Keratinocyte (primary cell): Measurements from ENCODE around the gene HGF. TPM values are rescaled to one million over a fixed set of nuclear protein-coding genes. Genes with fewer than 3 reads are reported as not detected.

ENCODE experiments used
- DNase-seq: peaks from one replicate; pipeline ENCODE4 v3.0.0-alpha.2; 2011; ENCODE audit warnings: low read depth, missing footprints, low spot score
- FAIRE-seq: peaks from 2 replicates; lab custom pipeline; 2011; peaks lifted over from hg19 to GRCh38; lab: Jason Lieb, UNC
- H2AFZ ChIP-seq: 2 replicates; pipeline ENCODE4 v1.6.0; 2012; ENCODE audit warnings: low read length, control low read depth, inconsistent platforms; ENCODE audit not compliant: control insufficient read depth
- H3K27ac ChIP-seq: 2 replicates; pipeline ENCODE4 v1.5.1; 2011; ENCODE audit warnings: low read length; ENCODE audit not compliant: control insufficient read depth, insufficient read depth
- H3K27me3 ChIP-seq: 3 replicates; pipeline ENCODE4 v1.6.0; 2011; ENCODE audit warnings: low read length; ENCODE audit not compliant: control insufficient read depth, insufficient read depth; ENCODE audit errors: extremely low read depth
- H3K36me3 ChIP-seq, 2 experiments: 2 replicates in 1 of 2; 3 replicates in 1 of 2; pipeline ENCODE4 v1.5.1; 2011; ENCODE audit warnings: low read length in 2 of 2, mild to moderate bottlenecking in 1 of 2; ENCODE audit not compliant: control insufficient read depth in 2 of 2, insufficient read depth in 2 of 2; ENCODE audit errors: extremely low read depth in 1 of 2
- H3K4me1 ChIP-seq: 3 replicates; pipeline ENCODE4 v1.5.1; 2011; ENCODE audit warnings: low read length; ENCODE audit not compliant: control insufficient read depth, insufficient read depth; ENCODE audit errors: extremely low read depth
- H3K4me2 ChIP-seq: 3 replicates; pipeline ENCODE4 v1.6.0; 2011; ENCODE audit warnings: low read depth, low read length; ENCODE audit not compliant: control insufficient read depth, insufficient read depth; ENCODE audit errors: extremely low read depth
- H3K4me3 ChIP-seq, 3 experiments: fragments of 200-600 bp in 1 of 3; sonication (generic) in 1 of 3; 2 replicates in 2 of 3; 3 replicates in 1 of 3; pipeline ENCODE4 v1.5.1; 2011 to 2016; ENCODE audit warnings: low read length in 3 of 3, mild to moderate bottlenecking in 3 of 3, control low read depth in 2 of 3, inconsistent platforms in 1 of 3, low read depth in 1 of 3, mixed read lengths in 1 of 3, mixed run types in 1 of 3, moderate library complexity in 1 of 3; ENCODE audit not compliant: control insufficient read depth in 2 of 3, insufficient read depth in 2 of 3; ENCODE audit errors: extremely low read depth in 1 of 3
- H3K79me2 ChIP-seq: 2 replicates; pipeline ENCODE4 v1.6.0; 2012; ENCODE audit warnings: low read length; ENCODE audit not compliant: control insufficient read depth, insufficient read depth
- H3K9ac ChIP-seq: 3 replicates; pipeline ENCODE4 v1.6.0; 2011; ENCODE audit warnings: low read length; ENCODE audit not compliant: control insufficient read depth, insufficient read depth; ENCODE audit errors: extremely low read depth
- H3K9me1 ChIP-seq: 3 replicates; pipeline ENCODE4 v1.6.0; 2011; ENCODE audit warnings: low read length; ENCODE audit not compliant: control insufficient read depth, insufficient read depth; ENCODE audit errors: extremely low read depth
- H3K9me3 ChIP-seq: 2 replicates; pipeline ENCODE4 v1.5.1; 2012; ENCODE audit warnings: low read depth, low read length; ENCODE audit not compliant: control insufficient read depth
- H4K20me1 ChIP-seq: 3 replicates; pipeline ENCODE4 v1.6.0; 2011; ENCODE audit warnings: low read length; ENCODE audit not compliant: control insufficient read depth, insufficient read depth; ENCODE audit errors: extremely low read depth
- EZH2 ChIP-seq: IDR thresholded peaks from one replicate; pipeline ENCODE4 v1.6.1; 2012; ENCODE audit warnings: inconsistent platforms, mild to moderate bottlenecking, low read length, moderate library complexity
- dilution Hi-C: fragments of 300-500 bp; cut with MboI; formaldehyde crosslinking; loops from one replicate; pipeline ENCODE4 v1.7.0; 2020; ENCODE audit warnings: low sequenced_read_pairs; ENCODE audit not compliant: extremely low pct_ligation_motif_present
- polyA plus RNA-seq, 5 experiments: library from polyadenylated mRNA; depleted of rRNA in 3 of 5; stranded (reverse) in 3 of 5; stranded (forward) in 1 of 5; unstranded in 1 of 5; fragments of >200 nt; gene quantifications; 1 replicate in 1 of 5; 2 replicates in 3 of 5; 3 replicates in 1 of 5; pipeline versions ENCODE4 v1.2.1 to v1.2.3, GENCODE V29; 2011 to 2012; ENCODE audit warnings: missing spikeins in 2 of 5, low read depth in 1 of 5, low replicate concordance in 1 of 5
- TF ChIP-seq, protein P1 (sequence below), 3 experiments: IDR thresholded peaks in 1 of 3; conservative IDR thresholded peaks in 1 of 3; optimal IDR thresholded peaks in 1 of 3; 2 replicates in 2 of 3; 3 replicates in 1 of 3; pipeline versions ENCODE3 to v1.5.1; 2011; ENCODE audit warnings: low read length in 3 of 3, mild to moderate bottlenecking in 3 of 3, moderate library complexity in 2 of 3, control low read depth in 1 of 3, inconsistent platforms in 1 of 3; ENCODE audit not compliant: insufficient read depth in 2 of 3; ENCODE audit errors: extremely low read depth in 1 of 3

Gene HGF
- polyA plus RNA-seq, 1 donor (not counting 4 experiments of a cell fraction or from before 2014, with no cell fraction given): not detected

DNA sequence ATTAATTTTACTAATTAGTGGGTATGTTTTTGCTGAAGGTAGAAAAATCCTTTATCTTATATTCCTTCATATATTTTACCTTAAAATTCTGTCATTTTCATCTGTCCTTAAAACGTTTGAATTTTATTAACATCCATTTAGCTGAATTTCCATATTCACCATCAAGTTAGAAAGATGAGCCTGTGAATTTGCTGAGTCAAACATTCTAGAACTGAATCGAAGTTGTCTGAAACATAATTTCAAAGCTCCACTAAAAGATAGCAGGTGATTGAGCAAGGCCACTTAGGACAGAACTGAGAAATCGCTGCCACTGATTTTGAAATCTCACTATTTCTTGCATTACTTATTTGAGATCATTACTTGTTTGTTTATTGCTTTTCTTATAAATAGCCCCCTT, 17.5 kb downstream of the HGF start:
- Histone ChIP-seq H2AFZ (no peak overlapping the region), H3K9ac (no peak overlapping the region), H3K9me3 (no peaks in the 10 kb centered on the region), H3K9me1 (no peaks in the 10 kb centered on the region), H3K36me3 (no peaks in the 10 kb centered on the region), H3K27ac (no peak overlapping the region), H3K4me2 (no peak overlapping the region), H3K27me3 (no peaks in the 10 kb centered on the region), H3K4me3 (no peak overlapping the region), H3K79me2 (no peaks in the 10 kb centered on the region), H3K4me1 (no peaks in the 10 kb centered on the region), H4K20me1 (no peaks in the 10 kb centered on the region)
- TF ChIP-seq, protein P1, sequence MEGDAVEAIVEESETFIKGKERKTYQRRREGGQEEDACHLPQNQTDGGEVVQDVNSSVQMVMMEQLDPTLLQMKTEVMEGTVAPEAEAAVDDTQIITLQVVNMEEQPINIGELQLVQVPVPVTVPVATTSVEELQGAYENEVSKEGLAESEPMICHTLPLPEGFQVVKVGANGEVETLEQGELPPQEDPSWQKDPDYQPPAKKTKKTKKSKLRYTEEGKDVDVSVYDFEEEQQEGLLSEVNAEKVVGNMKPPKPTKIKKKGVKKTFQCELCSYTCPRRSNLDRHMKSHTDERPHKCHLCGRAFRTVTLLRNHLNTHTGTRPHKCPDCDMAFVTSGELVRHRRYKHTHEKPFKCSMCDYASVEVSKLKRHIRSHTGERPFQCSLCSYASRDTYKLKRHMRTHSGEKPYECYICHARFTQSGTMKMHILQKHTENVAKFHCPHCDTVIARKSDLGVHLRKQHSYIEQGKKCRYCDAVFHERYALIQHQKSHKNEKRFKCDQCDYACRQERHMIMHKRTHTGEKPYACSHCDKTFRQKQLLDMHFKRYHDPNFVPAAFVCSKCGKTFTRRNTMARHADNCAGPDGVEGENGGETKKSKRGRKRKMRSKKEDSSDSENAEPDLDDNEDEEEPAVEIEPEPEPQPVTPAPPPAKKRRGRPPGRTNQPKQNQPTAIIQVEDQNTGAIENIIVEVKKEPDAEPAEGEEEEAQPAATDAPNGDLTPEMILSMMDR (optimal IDR thresholded peaks at IDR 0.05 in 1 of 3, IDR thresholded peaks at IDR 0.05 in 1 of 3, conservative IDR thresholded peaks at IDR 0.05 in 1 of 3; ENCODE audit: extremely low read depth in 1 of 3, insufficient read depth in 2 of 3, low read length in 3 of 3): no peak
- TF ChIP-seq EZH2: no peak
- DNase-seq (no peak), FAIRE-seq (no peak)
- dilution Hi-C loops: no loop called here

DNA sequence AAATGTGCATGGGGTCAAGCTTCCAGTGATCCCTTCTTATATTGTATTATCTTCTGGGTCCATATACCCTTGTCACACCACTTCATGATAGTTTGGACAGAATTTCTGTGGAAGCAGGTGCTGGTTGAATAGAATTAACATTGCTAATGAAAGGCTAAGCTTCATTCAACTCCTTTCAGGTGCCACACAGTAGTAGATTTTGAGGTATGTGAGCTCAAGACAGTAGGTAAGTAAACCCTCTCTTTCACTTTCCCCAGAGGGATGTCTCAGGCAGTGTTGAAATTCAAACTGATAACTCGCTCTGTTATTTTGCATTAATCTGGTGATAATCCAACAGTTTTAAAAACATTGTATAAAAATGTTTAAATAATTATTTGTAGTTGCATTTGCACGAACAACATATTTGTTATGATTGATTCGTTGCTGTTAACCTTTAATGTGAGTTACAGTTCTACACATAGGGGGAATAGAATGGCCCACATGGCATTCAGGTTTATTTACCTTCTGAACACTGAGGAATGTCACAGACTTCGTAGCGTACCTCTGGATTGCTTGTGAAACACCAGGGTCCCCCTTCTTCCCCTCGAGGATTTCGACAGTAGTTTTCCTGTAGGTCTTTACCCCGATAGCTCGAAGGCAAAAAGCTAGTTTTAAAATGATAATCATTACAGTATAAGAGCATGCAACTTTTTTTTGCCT, 18.1 kb downstream of the HGF start:
- no peaks in the 10 kb centered on the region for H3K79me2 ChIP-seq
- no peaks in the 10 kb centered on the region for H3K4me1 ChIP-seq
- H3K36me3 ChIP-seq: no peaks in the 10 kb centered on the region
- TF ChIP-seq, protein P1 (optimal IDR thresholded peaks at IDR 0.05 in 1 of 3, IDR thresholded peaks at IDR 0.05 in 1 of 3, conservative IDR thresholded peaks at IDR 0.05 in 1 of 3; ENCODE audit: extremely low read depth in 1 of 3, insufficient read depth in 2 of 3, low read length in 3 of 3): no peak
- TF ChIP-seq EZH2: no peak
- no peaks in the 10 kb centered on the region for H3K27me3 ChIP-seq
- dilution Hi-C loops: no loop called here
- H2AFZ ChIP-seq: no peak overlapping the region
- no peaks in the 10 kb centered on the region for H3K9me1 ChIP-seq
- H3K4me3 ChIP-seq: no peak overlapping the region
- no peak overlapping the region for H3K27ac ChIP-seq
- H3K9me3 ChIP-seq: no peaks in the 10 kb centered on the region
- FAIRE-seq (no peak), DNase-seq (no peak)
- H4K20me1 ChIP-seq: no peaks in the 10 kb centered on the region
- no peak overlapping the region for H3K9ac ChIP-seq
- H3K4me2 ChIP-seq: no peak overlapping the region
